Ectodermal cell (in vitro differentiated cells): Measurements from ENCODE around the gene RIOX2.
A peak's percentile ranks its signal among the peaks of the same experiment; 100 is the strongest.

Experiments used
- H3K27ac ChIP-seq: 2 replicates; pipeline ENCODE4 v1.7.0; 2013; ENCODE audit warnings: mild to moderate bottlenecking, low read depth, low read length; ENCODE audit not compliant: insufficient read depth, poor library complexity, severe bottlenecking
- H3K27me3 ChIP-seq: 2 replicates; pipeline ENCODE4 v1.7.0; 2013; ENCODE audit warnings: mild to moderate bottlenecking, low read length; ENCODE audit not compliant: insufficient read depth, control insufficient read depth, poor library complexity, severe bottlenecking
- H3K36me3 ChIP-seq: one replicate; pipeline ENCODE4 v1.7.0; 2013; ENCODE audit warnings: low read length; ENCODE audit not compliant: control insufficient read depth, insufficient read depth
- H3K4me1 ChIP-seq: one replicate; pipeline ENCODE4 v1.7.0; 2013; ENCODE audit warnings: low read length; ENCODE audit not compliant: control insufficient read depth, insufficient read depth
- H3K4me3 ChIP-seq: 2 replicates; pipeline ENCODE4 v1.7.0; 2013; ENCODE audit warnings: low read depth, low read length, control low read depth; ENCODE audit not compliant: insufficient read depth
- H3K9me3 ChIP-seq: 2 replicates; pipeline ENCODE4 v1.7.0; 2013; ENCODE audit warnings: mild to moderate bottlenecking, low read length, moderate library complexity; ENCODE audit not compliant: control insufficient read depth
- WGBS, 2 experiments: methylation state at CpG; one replicate each; pipeline ENCODE4 v1.1.7; 2013; ENCODE audit warnings: missing lambda C conversion rate in 2 of 2; 5-methylcytosine and 5-hydroxymethylcytosine counted together

RIOX2 gene

GRCh38 chr3:97970956-97971620, 1.1 kb downstream of the RIOX2 start:
- H3K36me3 ChIP-seq = no peaks in the 10 kb centered on the region
- 93 to 94% methylated on average over 9 of the region's 9 CpGs for WGBS, 2 experiments
- no peaks in the 10 kb centered on the region for H3K9me3 ChIP-seq
- no peak overlapping the region for H3K27ac ChIP-seq
- peaks cover 24% of the 10 kb centered on the region for H3K27me3 ChIP-seq
- no peaks in the 10 kb centered on the region for H3K4me1 ChIP-seq
- H3K4me3 ChIP-seq = peak overlapping the region; percentile 65

DNA sequence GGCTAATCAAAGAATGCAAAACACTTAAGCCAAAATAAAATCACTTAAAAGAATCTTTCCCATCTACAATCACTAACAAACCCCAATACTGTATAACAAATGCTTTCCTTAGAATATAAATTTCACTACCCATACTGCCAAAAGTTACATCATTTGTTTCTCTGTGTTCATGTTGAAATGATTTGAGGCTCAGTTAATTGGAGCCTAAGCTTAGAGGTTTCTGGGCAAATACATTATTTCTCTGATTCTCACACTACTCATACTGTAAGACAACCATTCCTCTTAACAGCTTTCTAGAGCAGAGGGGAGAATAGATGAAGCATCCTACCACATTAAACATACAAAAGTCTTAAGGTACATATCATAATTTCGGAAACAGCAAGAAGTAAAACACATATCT, 2.1 kb downstream of the RIOX2 start:
- Histone ChIP-seq H3K27ac (no peak overlapping the region), H3K4me1 (no peaks in the 10 kb centered on the region), H3K4me3 (no peak overlapping the region), H3K36me3 (no peaks in the 10 kb centered on the region), H3K9me3 (no peaks in the 10 kb centered on the region), H3K27me3 (peaks cover 24% of the 10 kb centered on the region)
- no CpG with 5 or more reads among the region's 1 CpG for WGBS, 2 experiments

GRCh38 chr3:97969541-97969940, 2.7 kb downstream of the RIOX2 start:
- no peaks in the 10 kb centered on the region for H3K4me1 ChIP-seq
- no peak overlapping the region for H3K4me3 ChIP-seq
- H3K9me3 ChIP-seq = no peaks in the 10 kb centered on the region
- H3K27me3 ChIP-seq = peaks cover 24% of the 10 kb centered on the region
- no peak overlapping the region for H3K27ac ChIP-seq
- H3K36me3 ChIP-seq = no peaks in the 10 kb centered on the region
- 91 to 92% methylated on average over 5 of the region's 5 CpGs for WGBS, 2 experiments

GRCh38 chr3:97968376-97968775, 3.9 kb downstream of the RIOX2 start:
- WGBS, 2 experiments = 91 to 96% methylated on average over 1 of the region's 1 CpG
- Histone ChIP-seq H3K27me3 (peaks cover 22% of the 10 kb centered on the region), H3K9me3 (no peaks in the 10 kb centered on the region), H3K27ac (no peak overlapping the region), H3K4me3 (no peak overlapping the region), H3K36me3 (no peaks in the 10 kb centered on the region), H3K4me1 (no peaks in the 10 kb centered on the region)

DNA sequence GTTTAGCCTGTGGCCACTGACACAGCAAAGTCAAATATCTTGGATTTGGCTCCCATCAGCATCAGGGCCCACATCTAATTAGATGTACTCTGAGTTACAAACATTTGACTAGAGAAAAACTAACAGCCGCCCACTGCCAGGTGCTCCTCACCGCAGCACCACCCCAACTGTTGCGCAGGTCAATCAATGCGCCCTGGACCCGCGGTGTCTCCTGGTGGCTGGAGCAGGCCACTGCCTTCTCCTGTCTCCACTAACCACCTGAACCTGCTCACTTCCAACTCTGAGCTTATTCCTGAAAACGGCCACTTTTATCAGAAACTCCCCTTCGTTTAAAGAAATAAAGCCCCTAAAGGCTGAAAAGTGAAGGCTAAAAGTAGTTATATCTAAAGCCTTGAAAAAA, 4.3 kb downstream of the RIOX2 start:
- H3K4me3 ChIP-seq = no peak overlapping the region
- no peaks in the 10 kb centered on the region for H3K36me3 ChIP-seq
- 89 to 90% methylated on average over 8 of the region's 8 CpGs for WGBS, 2 experiments
- no peaks in the 10 kb centered on the region for H3K9me3 ChIP-seq
- no peaks in the 10 kb centered on the region for H3K4me1 ChIP-seq
- H3K27ac ChIP-seq = no peak overlapping the region
- H3K27me3 ChIP-seq = peaks cover 18% of the 10 kb centered on the region

GRCh38 chr3:97960993-97961766, 11.1 kb downstream of the RIOX2 start:
- Histone ChIP-seq H3K27me3 (no peaks in the 10 kb centered on the region), H3K27ac (no peak overlapping the region), H3K9me3 (no peaks in the 10 kb centered on the region), H3K36me3 (no peaks in the 10 kb centered on the region), H3K4me1 (no peaks in the 10 kb centered on the region), H3K4me3 (no peak overlapping the region)
- 93 to 94% methylated on average over 6 of the region's 8 CpGs for WGBS, 2 experiments

GRCh38 chr3:97960551-97960950, 11.7 kb downstream of the RIOX2 start:
- Histone ChIP-seq H3K4me1 (no peaks in the 10 kb centered on the region), H3K36me3 (no peaks in the 10 kb centered on the region), H3K4me3 (no peak overlapping the region), H3K9me3 (no peaks in the 10 kb centered on the region), H3K27me3 (no peaks in the 10 kb centered on the region), H3K27ac (no peak overlapping the region)
- WGBS, 2 experiments = 91 to 93% methylated on average over 4 of the region's 5 CpGs

GRCh38 chr3:97959872-97960271, 12.4 kb downstream of the RIOX2 start:
- H3K4me1 ChIP-seq = no peaks in the 10 kb centered on the region
- H3K4me3 ChIP-seq = no peak overlapping the region
- WGBS, 2 experiments = 95% methylated on average over 5 of the region's 5 CpGs
- H3K36me3 ChIP-seq = no peaks in the 10 kb centered on the region
- H3K27ac ChIP-seq = no peak overlapping the region
- H3K9me3 ChIP-seq = no peaks in the 10 kb centered on the region
- no peaks in the 10 kb centered on the region for H3K27me3 ChIP-seq

GRCh38 chr3:97958796-97959195, 13.4 kb downstream of the RIOX2 start:
- Histone ChIP-seq H3K27me3 (no peaks in the 10 kb centered on the region), H3K9me3 (no peaks in the 10 kb centered on the region), H3K36me3 (no peaks in the 10 kb centered on the region), H3K4me1 (no peaks in the 10 kb centered on the region), H3K4me3 (no peak overlapping the region), H3K27ac (no peak overlapping the region)
- WGBS, 2 experiments = 94% methylated on average over 9 of the region's 9 CpGs

DNA sequence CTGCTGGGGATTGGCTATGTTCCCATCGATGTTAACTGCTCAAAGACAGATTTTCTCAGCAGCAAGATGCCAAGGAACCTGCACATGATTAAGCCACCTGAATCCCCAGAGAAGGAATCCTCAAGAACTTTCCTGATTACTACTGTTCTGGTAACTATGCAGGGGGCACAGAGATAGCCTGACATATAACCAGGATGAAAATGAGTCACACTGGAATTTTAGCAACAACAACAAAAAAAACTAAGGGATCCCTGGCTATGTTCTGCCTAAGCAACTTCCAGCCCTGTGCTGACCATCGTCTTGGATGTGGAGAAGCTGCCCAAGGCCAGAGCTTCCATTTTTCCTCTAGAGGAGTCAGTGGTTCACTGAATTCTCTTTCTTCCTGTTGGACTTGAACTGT, 13.8 kb downstream of the RIOX2 start:
- no peaks in the 10 kb centered on the region for H3K27me3 ChIP-seq
- no peaks in the 10 kb centered on the region for H3K4me1 ChIP-seq
- H3K4me3 ChIP-seq = no peak overlapping the region
- WGBS, 2 experiments = 91 to 94% methylated on average over 2 of the region's 2 CpGs
- H3K36me3 ChIP-seq = no peaks in the 10 kb centered on the region
- H3K27ac ChIP-seq = no peak overlapping the region
- no peaks in the 10 kb centered on the region for H3K9me3 ChIP-seq
